Astrocyte (in vitro differentiated cells and primary cell): Measurements from ENCODE around the gene TTYH3.

Source experiments
- EZH2 ChIP-seq: IDR thresholded peaks from 2 replicates; pipeline ENCODE4 v1.6.1; 2012; ENCODE audit warnings: mild to moderate bottlenecking, low read length, inconsistent platforms; ENCODE audit not compliant: insufficient read depth
- TF ChIP-seq, protein P1 (sequence below): IDR thresholded peaks from 2 replicates; pipeline ENCODE4 v1.5.1; 2011; ENCODE audit warnings: low read depth, mild to moderate bottlenecking, inconsistent platforms, low read length, moderate library complexity; ENCODE audit not compliant: insufficient read depth

DNA sequence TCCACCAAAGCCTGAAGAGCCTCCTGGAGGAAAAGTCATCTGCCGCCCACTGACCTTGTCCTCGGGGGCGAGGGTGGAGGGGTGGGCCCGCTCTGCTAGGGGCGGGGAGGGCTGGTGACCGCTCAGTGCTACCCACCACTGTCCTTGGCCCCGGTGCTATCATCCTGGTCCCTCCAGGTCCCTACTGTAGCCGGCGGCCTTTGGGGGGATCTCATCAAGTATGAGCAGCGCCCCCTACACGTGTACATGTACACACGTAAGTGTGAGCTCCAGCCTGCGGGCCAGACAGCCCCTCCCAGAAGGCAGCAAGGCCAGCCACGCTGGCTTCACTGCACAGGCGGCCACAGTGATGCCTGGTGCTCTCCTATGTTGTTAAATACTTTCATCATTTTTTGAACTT is 19.6 kb downstream of the TTYH3 start:
- TF ChIP-seq, protein P1, sequence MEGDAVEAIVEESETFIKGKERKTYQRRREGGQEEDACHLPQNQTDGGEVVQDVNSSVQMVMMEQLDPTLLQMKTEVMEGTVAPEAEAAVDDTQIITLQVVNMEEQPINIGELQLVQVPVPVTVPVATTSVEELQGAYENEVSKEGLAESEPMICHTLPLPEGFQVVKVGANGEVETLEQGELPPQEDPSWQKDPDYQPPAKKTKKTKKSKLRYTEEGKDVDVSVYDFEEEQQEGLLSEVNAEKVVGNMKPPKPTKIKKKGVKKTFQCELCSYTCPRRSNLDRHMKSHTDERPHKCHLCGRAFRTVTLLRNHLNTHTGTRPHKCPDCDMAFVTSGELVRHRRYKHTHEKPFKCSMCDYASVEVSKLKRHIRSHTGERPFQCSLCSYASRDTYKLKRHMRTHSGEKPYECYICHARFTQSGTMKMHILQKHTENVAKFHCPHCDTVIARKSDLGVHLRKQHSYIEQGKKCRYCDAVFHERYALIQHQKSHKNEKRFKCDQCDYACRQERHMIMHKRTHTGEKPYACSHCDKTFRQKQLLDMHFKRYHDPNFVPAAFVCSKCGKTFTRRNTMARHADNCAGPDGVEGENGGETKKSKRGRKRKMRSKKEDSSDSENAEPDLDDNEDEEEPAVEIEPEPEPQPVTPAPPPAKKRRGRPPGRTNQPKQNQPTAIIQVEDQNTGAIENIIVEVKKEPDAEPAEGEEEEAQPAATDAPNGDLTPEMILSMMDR: no peak
- TF ChIP-seq EZH2: no peak
